ENCODE data around the gene UCMA.

Gene UCMA

DNA sequence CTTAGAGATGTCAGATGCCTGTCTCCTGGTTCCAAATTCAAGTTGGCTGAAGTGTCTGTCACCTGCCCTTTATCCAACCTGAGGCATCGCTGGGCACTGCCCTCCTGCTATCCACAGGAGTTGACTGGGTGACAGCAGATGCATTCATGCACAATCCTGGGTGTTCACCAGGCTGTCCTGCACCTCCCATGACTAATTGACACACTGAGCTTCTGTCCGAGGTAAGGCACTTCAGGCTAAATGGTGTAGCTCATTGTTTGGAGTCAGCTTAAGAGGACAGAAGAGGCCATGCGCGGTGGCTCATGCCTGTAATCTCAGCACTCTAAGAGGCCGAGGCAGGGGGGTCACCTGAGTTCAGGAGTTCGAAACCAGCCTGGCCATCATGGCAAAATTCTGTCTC is 2.4 kb downstream of the UCMA start:
- DNase-seq, result no peak

DNA sequence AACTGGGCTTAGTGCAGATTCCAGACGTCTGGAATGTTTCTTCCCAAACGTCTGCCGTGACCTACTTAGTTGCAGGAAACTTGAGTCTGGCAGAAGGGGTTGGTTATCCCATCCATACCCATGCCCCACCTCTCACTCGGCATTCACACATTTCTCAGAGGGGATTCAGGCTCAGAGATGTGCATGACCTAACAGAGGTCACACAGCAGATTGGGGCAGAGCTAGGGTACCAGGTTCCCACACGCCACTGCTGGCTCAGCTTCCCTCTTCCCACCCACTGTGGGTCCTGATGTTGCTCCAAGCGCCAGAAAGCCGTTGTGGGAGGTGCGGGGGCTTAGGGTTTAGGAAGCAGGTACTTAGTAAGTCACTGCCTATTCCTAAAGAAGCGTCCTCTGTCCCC is 3.0 kb downstream of the UCMA start:
- no peak for DNase-seq

DNA sequence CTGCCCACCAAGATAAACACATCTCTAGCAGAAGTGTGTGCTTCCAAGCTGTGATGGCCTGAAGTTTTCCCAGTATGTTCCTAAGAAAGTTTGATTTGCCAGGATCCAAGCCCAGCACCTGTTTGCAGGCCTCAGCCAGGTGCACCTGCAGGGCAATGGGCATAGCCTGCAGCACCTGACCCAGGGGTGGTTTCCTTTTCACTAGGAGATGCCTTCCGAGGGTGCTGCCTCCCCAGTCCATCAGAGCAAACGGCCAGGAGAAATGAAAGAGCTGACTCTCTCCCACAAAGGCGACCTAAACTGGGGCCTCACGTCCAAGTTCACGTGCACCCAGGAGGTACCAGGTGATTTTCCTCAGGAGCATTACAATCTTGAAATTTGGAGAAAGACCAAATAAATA is 7.1 kb downstream of the UCMA start:
- no peak for DNase-seq

DNA sequence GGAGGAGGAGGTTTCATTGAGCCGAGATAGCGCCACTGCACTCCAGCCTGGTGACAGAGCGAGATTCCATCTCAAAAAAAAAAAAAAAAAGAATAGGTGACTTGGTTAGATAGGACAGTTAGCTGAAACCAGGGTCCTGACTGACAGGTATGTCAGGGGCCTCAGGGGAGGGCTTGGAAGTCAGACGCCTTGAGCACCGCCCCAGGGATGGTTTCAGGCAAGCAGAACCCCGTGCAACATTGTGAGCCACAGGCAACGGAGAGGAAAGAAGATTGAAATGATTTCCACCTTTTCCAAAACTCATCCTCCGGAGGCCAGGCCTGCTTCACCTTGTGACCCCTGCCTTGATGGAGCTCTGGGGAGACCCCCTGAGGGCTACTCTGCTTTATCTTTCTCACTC is 8.6 kb downstream of the UCMA start:
- DNase-seq, result no peak

DNA sequence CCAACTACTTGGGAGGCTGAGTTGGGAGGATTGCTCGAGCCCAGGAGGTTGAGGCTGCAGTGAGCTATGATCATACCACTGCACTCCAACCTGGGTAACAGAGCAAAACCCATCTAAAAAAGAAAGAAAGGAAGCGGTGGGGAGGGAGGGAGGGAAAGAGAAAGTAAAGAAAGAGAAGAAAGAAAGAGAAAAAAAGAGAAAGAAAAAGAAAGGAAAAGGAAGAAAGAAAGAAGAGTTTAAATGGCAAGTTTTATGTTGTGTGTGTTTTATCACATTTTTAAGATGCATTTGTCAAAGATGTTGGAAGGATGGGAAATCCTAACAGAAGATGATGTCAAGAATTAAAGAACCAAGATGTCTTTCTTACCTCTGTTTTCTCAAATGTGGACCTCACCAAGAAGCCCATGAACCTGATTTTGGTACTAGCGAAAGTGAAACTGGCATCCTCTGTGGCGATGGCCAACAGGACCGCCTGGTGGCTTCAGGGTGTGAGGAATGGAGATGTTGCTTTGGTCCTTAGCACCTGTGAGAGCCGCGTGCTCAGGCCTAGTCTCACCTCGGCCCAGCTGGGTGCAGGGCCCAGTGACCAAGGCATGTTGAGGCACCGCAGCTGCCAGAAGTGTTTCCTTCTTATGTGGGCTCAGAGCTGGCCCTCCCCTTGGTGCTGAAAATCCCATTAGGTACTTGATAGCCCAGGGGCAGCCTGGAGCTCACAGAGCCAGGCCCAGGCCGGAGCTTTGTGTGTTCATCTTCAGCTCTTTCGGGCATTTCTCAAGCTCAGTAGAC is 9.8 kb downstream of the UCMA start:
- DNase-seq, result no peak

DNA sequence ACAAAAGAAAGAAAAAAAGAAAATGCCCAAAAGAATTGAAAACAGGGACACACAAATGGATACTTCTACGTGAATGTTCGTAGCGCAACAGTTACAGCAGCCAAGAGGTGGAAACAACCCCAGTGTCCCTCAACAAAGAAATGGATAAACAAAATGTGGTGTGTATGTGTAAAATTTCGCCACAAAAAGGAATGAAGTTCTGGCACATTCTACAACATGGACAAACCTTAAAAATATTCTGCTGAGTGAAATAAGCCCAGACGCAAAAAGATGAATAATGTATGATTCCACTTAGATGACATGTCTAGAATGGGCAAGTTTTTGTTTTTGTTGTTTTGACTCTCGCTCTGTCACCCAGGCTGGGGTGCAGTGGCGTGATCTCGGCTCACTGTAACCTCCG is 10.9 kb downstream of the UCMA start:
- no peak for DNase-seq

DNA sequence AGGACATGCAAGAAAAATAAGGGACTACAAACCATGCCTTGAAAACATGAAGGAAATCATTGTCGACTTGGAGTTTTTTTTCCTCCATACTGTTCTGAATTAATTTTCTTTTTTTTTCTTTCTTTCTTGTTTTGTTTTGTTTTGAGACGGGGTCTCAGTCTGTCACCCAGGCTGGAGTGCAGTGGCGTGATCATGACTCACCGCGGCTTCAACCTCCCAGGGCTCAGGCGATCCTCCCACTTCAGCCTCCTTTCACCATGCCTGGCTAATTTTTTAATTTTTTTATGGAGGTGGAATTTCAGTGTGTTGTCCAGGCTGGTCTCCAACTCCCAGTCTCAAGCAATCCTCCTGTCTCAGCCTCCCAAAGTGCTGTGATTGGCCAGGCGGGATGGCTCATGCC is 11.6 kb downstream of the UCMA start:
- no peak for DNase-seq

DNA sequence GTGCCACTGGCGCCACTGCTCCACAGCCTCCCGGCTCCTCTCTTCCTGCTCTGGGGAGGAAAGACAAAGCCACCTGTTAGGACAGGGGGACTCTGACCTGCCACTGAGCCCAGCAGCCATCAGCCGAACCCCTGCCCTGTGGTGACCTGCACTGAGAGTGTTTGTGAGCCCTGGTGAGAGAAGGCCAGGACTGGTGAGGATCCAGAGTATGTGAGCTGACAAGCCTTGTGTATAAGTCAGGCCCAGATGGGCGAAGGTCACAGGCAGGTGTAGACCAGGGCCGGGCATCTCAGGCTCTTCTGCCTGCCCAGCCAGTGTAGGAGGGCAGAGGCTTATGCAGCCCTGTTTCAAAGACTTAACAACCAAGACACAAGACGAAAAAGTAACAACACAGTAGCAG is 12.0 kb downstream of the UCMA start:
- DNase-seq, result no peak

DNA sequence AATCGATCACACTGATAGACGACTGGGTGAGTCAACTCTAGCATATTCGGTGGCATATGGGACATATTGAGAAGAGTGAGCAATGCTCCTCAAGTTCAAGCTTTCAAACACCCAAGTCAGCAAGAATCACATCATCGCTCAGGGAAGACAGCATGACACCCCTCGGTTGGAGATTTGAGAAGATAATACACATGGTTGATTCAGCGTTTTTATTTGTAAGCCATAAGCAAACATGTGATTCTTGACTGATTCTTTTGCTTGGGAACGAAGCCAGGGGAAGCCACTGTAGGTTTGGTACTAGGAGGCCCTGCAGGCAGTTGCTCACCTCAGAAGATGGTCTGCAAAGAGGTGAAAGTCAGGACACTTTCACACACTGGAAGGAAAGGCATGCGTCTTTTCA is 12.6 kb downstream of the UCMA start:
- DNase-seq, result no peak

DNA sequence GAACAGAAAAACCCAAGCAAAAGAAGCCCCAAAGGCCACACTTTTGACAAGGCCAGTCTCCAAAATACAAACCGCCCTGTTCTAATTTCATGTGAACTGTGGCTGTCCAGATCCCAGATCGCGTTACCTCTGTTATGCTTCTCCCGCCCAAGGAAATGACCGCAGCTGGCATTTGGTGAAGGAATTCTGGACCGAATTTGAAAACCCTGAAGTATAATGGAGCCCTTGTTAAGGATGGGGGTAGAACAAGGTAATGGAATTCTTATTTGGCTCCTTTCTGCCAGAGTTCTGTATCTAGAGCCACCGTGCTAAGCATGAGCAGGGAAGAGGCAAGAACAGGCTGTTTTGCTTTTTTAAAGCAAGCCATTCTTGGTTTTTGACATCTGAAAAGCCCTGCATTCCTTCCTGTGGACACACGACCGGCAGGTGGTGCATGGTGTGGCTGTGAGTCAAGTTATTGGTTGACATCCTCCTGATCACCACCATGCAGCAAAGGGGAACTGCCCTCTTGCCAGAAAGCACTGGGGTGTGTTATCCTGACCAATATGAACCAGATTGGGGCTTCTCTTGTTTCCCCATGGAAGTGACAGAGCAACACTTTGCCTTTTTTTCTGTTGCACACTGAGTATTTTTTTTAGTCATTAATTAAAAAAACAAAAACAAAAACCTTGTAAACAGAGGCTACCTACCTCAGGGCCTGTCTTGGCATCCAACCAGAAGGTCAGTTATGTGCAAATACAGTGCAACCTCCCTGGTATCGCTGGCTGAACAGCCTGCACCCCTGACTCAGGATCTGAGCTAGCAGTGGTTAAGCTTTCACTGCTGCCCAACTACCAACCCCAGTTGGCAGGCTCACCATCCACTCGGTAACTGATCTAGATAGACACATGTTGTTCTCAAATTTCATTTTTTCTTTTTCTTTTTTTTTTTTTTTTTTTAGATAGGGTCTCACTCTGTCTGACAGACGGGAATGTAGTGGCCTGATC is 14.2 kb downstream of the UCMA start:
- no peak for DNase-seq

DNA sequence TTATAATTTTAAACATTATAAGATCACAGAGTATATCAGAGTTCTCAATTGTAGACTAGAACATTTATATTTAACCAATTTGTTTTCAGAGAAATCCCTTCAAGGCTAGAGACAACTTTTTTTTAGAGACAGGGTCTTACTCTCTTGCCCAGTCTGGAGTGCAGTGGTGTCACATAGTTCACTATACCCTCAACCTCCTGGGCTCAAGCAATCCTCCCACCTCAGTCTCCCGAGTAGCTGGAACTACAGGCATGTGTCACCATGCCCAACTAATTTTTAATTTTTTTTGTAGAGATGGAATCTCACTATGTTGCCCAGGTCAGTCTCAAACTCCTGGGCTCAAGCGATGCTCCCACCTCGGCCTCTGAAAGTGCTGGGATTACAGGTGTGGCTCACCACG is 15.3 kb downstream of the UCMA start:
- DNase-seq, result no peak

DNA sequence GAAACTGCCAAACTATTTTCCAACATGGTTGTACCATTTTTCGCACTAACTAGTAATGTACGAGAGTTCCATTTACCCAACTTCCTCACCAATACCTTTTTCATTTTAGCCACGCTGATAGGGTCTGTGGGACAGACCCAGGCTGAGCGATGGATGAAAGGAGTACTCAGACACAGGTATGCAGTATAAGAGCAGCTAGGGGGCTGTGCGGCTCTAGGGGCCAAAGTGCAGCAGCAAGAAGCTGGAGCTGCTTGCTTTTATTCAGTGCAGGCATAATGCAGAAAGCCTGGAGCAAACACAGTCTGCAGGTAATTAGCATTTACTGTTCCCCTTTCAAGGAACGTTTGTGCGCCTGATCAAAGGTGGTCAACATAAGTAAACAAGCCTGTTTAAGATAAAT is 21.0 kb downstream of the UCMA start:
- no peak for DNase-seq

DNA sequence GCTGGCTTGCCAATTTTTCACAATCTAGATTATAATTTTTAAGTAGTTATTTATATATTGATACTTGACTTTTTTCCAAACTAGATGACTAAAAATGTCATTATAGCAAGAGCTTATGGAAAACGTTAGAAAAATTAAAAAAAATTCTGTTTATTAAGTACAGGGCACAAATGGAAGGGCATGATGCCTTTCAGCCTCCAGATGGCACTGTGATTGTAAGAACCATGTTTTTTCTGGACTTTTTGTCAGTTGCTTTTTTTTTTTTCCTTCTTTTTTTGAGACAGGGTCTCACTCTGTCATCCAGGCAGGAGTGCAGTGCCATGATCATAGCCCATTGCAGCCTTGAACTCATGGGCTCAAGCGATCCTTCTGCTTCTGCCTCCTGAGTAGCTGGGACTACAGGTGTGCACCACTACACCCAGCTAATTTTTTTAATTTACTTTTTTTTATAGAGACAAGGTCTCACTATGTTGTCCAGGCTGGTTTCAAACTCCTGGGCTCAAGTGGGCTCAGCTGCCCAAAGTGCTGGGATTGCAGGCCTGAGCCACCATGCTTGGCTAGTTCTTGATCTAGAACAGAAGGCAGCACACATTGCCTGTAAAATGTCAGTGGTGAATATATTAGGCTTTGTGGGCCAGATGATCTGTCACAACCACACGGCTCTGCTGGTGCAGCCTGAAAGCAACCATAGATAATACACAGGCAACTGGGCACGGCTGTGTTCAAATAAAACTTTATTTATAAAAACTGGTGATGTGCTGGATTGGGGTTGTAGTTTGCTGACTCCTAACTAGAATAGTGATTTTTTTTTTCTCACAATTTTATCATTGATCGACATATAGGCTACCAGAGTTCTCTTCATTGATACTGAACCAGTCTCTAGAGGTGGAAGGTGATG is 27.4 kb downstream of the UCMA start:
- DNase-seq, result no peak

DNA sequence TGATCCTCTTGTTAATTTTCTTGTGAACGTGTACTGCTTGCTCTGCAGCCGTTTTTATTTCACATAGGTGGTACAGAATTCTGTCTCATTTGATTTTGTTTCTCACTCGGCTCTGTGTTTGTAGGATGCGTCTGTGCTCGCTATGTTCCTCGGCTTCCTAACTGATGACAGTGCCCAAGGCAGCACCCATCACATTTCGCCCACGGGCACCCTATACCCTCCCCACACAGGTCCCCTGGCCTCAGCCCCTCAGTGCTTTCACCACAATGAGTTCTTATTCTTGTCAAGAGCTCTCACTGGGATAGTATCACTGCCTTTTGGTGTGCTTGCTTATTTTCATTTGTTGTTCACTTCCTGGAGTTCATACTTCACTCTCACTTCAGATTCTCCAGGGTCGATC is 28.1 kb downstream of the UCMA start:
- DNase-seq, result no peak

DNA sequence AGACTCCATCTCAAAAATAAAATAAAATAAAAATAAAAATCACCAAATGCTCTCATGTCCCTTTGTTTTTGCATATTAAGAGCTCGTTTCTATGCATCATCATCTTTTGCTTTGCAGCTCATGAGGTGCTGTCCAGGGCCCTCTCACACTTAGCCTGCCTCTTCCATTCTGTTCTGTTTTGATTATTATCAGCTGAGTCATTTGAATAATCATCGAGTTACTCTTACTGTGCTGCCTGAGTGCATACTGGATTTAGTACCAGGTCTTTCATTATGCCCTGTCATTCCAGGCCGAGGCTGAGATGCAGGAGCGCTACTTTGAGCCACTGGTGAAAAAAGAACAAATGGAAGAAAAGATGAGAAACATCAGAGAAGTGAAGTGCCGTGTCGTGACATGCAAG is 33.0 kb downstream of the UCMA start:
- no peak for DNase-seq

DNA sequence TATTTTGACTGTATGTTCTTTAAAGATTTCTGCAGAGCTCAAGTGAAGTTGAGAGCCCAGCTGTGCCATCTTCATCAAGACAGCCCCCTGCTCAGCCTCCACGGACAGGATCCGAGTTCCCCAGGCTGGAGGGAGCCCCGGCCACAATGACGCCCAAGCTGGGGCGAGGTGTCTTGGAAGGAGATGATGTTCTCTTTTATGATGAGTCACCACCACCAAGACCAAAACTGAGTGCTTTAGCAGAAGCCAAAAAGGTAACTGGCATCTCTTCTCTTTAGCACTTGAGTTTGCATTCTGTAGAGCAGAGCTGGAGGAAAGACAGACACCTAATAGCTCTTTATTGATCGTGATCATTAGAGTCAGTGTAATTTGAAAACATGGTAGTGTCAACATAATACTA is 39.2 kb downstream of the UCMA start:
- no peak for DNase-seq

DNA sequence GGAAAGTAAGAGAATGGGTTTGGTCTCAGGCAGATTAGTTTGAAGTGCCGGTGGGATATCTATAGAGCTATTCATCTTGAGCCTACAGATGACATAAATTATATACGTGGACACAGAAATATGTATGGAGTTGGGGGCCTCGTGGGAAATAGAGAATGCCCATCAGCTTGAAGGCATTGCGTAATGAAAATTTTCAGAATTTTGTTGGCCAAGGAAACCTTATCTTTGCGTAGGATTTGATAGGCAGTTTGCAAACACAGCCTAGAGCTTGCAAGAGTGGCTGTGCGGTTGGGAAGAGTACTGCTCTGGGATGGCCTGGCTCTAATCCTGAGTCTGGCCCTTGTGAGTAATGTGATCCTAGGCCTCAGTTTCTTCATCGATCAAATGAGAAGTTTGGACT is 40.5 kb downstream of the UCMA start:
- no peak for DNase-seq

DNA sequence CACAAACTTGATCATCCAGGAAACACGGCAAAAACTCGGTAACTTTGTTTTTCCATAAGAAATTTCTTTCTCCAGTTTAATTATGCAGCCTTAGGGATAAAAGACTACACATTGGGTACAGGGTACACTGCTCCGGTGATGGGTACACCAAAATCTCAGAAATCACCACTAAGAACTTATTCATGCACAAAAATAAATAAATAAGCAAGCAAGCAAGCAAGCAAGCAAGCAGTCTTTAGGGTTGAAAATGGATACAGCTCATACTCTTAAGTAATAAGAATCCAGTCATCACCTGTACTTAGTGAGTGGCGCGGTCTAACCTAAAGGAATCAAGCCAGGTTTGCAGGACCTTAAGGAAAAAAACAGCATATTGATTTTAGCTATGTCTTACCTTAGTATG is 42.8 kb downstream of the UCMA start:
- no peak for DNase-seq

DNA sequence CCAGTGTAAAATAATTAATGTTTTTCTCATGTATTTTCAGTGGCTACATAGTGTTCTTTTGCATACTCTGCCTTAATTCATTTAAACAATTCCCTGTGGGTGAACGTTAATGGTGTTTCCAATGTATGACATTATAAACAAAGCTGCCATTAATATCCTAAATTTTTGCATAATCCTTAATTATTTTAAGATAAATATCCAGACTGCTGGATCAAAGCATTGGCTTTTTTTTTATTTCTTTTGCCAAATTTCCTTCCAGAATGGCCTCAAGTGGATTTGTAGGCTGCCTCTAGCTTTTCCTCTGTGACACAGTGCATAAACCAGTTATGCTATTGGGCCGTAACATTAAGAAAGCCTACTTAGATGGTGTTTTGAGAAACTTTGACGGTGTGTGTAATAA is 43.4 kb downstream of the UCMA start:
- no peak for DNase-seq

DNA sequence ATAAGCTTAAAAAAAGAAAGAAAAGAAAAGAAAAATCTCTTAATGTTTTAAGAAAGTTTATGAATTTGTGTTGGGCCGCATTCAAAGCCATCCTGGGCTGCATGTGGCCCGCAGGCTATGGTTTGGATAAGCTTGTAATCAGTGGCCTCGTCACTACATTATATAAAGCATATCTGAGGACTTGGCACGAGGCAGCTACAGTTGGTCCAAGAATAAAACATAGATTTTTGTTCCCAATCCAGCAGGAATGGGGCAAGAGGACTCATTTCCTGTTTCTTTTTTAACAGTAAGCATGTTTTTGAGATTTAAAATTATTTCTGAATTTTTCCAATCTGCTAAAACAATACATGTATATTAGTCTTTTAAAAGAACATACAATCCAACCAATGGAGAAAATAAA is 44.2 kb downstream of the UCMA start:
- DNase-seq, result no peak

DNA sequence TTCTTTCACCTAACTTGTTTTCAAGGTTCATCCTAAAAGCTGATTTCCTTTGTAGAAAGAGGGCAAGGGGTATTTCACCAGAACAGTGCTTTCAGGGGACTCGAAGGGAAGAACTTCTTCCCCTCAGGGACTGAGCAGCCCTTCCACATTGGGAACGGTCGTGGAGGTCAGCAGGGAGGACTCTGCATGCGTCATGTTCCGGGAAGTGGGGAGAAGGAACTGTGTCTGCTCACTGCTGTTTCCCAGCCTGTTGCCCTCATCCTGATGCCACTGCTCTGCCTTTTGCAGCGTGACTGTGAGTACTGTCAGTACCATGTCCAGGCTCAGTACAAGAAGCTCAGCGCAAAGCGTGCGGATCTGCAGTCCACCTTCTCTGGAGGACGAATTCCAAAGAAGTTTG is 45.6 kb downstream of the UCMA start:
- no peak for DNase-seq

DNA sequence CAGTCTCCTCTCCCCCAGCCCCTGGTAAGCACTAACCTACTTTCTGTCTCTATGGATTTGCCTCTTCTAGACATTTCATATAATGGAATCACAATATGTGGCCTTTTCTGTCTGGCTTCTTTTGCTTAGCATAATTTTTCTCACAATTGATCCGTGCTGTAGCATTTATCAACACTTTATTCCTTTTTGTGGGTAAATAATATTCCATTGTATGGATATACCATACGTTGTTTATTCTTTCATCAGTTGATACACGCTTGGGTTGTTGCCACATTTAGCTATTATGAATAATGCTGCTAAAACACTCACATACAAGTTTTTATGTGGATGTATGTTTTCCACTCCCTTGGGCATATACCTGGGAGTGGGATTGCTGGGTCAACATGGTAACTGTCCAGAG is 47.0 kb downstream of the UCMA start:
- no peak for DNase-seq

Measured in activated CD4-positive, alpha-beta T cell treated with anti-CD3 and anti-CD28 coated beads for 4 hours (primary cell).